Cardiac muscle cell (in vitro differentiated cells and primary cell): Measurements from ENCODE around the gene FAM234B. TPM values are rescaled to one million over a fixed set of nuclear protein-coding genes. Genes with fewer than 3 reads are reported as not detected.

ENCODE experiments used
- DNase-seq, 2 donors: peaks; one replicate each; pipeline versions ENCODE4 v3.0.0 to v3.0.0-alpha.2; 2010 to 2017; ENCODE audit warnings: low read depth in 1 of 2, low spot score in 1 of 2
- H3K27ac ChIP-seq: fragments of 200-600 bp; sonication (generic); 2 replicates; pipeline ENCODE4 v1.5.1; 2016
- H3K27me3 ChIP-seq: fragments of 200-600 bp; sonication (generic); 2 replicates; pipeline ENCODE4 v1.6.0; 2016; ENCODE audit warnings: control low read depth
- H3K36me3 ChIP-seq: fragments of 200-600 bp; sonication (generic); 2 replicates; pipeline ENCODE4 v1.5.1; 2016; ENCODE audit warnings: control low read depth
- H3K4me1 ChIP-seq: fragments of 200-600 bp; sonication (generic); 2 replicates; pipeline ENCODE4 v1.8.1; 2017; ENCODE audit warnings: low read depth, mild to moderate bottlenecking, mixed run types
- H3K4me3 ChIP-seq: fragments of 200-600 bp; sonication (generic); 2 replicates; pipeline ENCODE4 v1.5.1; 2016; ENCODE audit warnings: mild to moderate bottlenecking
- H3K9me3 ChIP-seq: fragments of 200-600 bp; sonication (generic); 2 replicates; pipeline ENCODE4 v1.5.1; 2017; ENCODE audit warnings: low read depth, mild to moderate bottlenecking, control low read depth
- CTCF ChIP-seq: IDR thresholded peaks from 2 replicates; pipeline ENCODE4 v1.5.1; 2012; ENCODE audit warnings: low read depth, mild to moderate bottlenecking, low read length
- polyA plus RNA-seq: library from polyadenylated mRNA; unstranded; fragments of >200 nt; fragmentation: Nextera tagmentation; extraction: Ambion mirVana; gene quantifications from 2 replicates; pipeline ENCODE4 v1.2.1, GENCODE V29; 2016
- total RNA-seq: library from RNA; depleted of rRNA; stranded (reverse); fragments of >200 nt; gene quantifications from 2 replicates; pipeline ENCODE4 v1.2.3, GENCODE V29; 2016

Gene FAM234B
- total and polyA plus RNA-seq, 2 experiments from 2014 or later: 5.0 to 6.9 TPM

- no peak for DNase-seq
- peaks cover 7% of the 10 kb centered on the region for H3K4me1 ChIP-seq
- H3K36me3 ChIP-seq: no peaks in the 10 kb centered on the region
- no peak for TF ChIP-seq CTCF
- H3K4me3 ChIP-seq: no peak overlapping the region
- H3K27ac ChIP-seq: no peak overlapping the region
- no peaks in the 10 kb centered on the region for H3K9me3 ChIP-seq
- H3K27me3 ChIP-seq: peaks cover 4% of the 10 kb centered on the region
Observed at GRCh38 chr12:13087766-13088165, 43.6 kb downstream of the FAM234B start.

GRCh38 chr12:13088496-13088895 lies 44.3 kb downstream of the FAM234B start:
- no peaks in the 10 kb centered on the region for H3K36me3 ChIP-seq
- H3K4me1 ChIP-seq: peaks cover 7% of the 10 kb centered on the region
- H3K4me3 ChIP-seq: no peak overlapping the region
- TF ChIP-seq CTCF: no peak
- H3K27ac ChIP-seq: no peak overlapping the region
- peaks cover 4% of the 10 kb centered on the region for H3K27me3 ChIP-seq
- H3K9me3 ChIP-seq: no peaks in the 10 kb centered on the region
- DNase-seq: no peak

- Histone ChIP-seq H3K9me3 (no peaks in the 10 kb centered on the region), H3K4me3 (no peak overlapping the region), H3K36me3 (no peaks in the 10 kb centered on the region), H3K27me3 (peaks cover 4% of the 10 kb centered on the region), H3K4me1 (peaks cover 14% of the 10 kb centered on the region), H3K27ac (no peak overlapping the region)
- no peak for DNase-seq
- no peak for TF ChIP-seq CTCF
Observed at GRCh38 chr12:13090054-13090453, 45.9 kb downstream of the FAM234B start.

GRCh38 chr12:13091832-13092231 lies 47.7 kb downstream of the FAM234B start:
- H3K27me3 ChIP-seq: peaks cover 4% of the 10 kb centered on the region
- no peaks in the 10 kb centered on the region for H3K9me3 ChIP-seq
- H3K4me3 ChIP-seq: no peak overlapping the region
- peak in 1 of 2 donors; percentile 30 for DNase-seq
- no peaks in the 10 kb centered on the region for H3K36me3 ChIP-seq
- no peak overlapping the region for H3K27ac ChIP-seq
- TF ChIP-seq CTCF: no peak
- peaks cover 7% of the 10 kb centered on the region for H3K4me1 ChIP-seq

GRCh38 chr12:13093191-13093847 lies 49.1 kb downstream of the FAM234B start:
- Histone ChIP-seq H3K27ac (no peak overlapping the region), H3K4me3 (no peak overlapping the region), H3K27me3 (peaks cover under 1% of the 10 kb centered on the region), H3K4me1 (peaks cover 7% of the 10 kb centered on the region), H3K9me3 (no peaks in the 10 kb centered on the region), H3K36me3 (no peaks in the 10 kb centered on the region)
- no peak for TF ChIP-seq CTCF
- no peak for DNase-seq
